Glutamatergic neuron (in vitro differentiated cells): ENCODE results near the gene KCNH3. TPM values are rescaled to one million over a fixed set of nuclear protein-coding genes. Genes with fewer than 3 reads are reported as not detected.
A peak's percentile ranks its signal among the peaks of the same experiment; 100 is the strongest.

Experiments
- DNase-seq: peaks from one replicate; pipeline ENCODE4 v3.0.0; 2022
- H3K27ac Mint-ChIP-seq: one replicate; pipeline ENCODE4 v1.8.0; 2020; ENCODE audit warnings: mild to moderate bottlenecking, mixed read lengths, inconsistent platforms; ENCODE audit not compliant: unreplicated experiment
- H3K27me3 Mint-ChIP-seq: one replicate; pipeline ENCODE4 v1.8.0; 2020; ENCODE audit warnings: mild to moderate bottlenecking, moderate library complexity, mixed read lengths, inconsistent platforms; ENCODE audit not compliant: unreplicated experiment
- H3K36me3 Mint-ChIP-seq: one replicate; pipeline ENCODE4 v1.8.0; 2020; ENCODE audit warnings: mild to moderate bottlenecking, mixed read lengths, inconsistent platforms; ENCODE audit not compliant: unreplicated experiment
- H3K4me1 Mint-ChIP-seq: one replicate; pipeline ENCODE4 v1.8.0; 2020; ENCODE audit warnings: mild to moderate bottlenecking, low read depth, mixed read lengths, inconsistent platforms; ENCODE audit not compliant: unreplicated experiment
- H3K4me3 Mint-ChIP-seq: one replicate; pipeline ENCODE4 v1.8.0; 2020; ENCODE audit warnings: mild to moderate bottlenecking, mixed read lengths, inconsistent platforms; ENCODE audit not compliant: unreplicated experiment
- H3K9me3 Mint-ChIP-seq: one replicate; pipeline ENCODE4 v1.8.0; 2020; ENCODE audit warnings: mild to moderate bottlenecking, moderate library complexity, mixed read lengths, inconsistent platforms; ENCODE audit not compliant: unreplicated experiment
- total RNA-seq: library from RNA; stranded (reverse); fragmentation: NEBNext Ultra II Directional; extraction: Animal tissue kit (Norgen Biotek cat#: 25700); gene quantifications from one replicate; pipeline ENCODE4 v1.2.1, GENCODE V29; 2021; ENCODE audit not compliant: unreplicated experiment
- TF ChIP-seq, protein P1 (sequence below): fragments of 200-600 bp; sonication (generic); IDR thresholded peaks from one replicate; pipeline ENCODE4 v1.5.0; 2021; ENCODE audit not compliant: partially characterized antibody, unreplicated experiment

Gene KCNH3
- total RNA-seq, 1 donor from 2014 or later: 5.9 TPM

DNA sequence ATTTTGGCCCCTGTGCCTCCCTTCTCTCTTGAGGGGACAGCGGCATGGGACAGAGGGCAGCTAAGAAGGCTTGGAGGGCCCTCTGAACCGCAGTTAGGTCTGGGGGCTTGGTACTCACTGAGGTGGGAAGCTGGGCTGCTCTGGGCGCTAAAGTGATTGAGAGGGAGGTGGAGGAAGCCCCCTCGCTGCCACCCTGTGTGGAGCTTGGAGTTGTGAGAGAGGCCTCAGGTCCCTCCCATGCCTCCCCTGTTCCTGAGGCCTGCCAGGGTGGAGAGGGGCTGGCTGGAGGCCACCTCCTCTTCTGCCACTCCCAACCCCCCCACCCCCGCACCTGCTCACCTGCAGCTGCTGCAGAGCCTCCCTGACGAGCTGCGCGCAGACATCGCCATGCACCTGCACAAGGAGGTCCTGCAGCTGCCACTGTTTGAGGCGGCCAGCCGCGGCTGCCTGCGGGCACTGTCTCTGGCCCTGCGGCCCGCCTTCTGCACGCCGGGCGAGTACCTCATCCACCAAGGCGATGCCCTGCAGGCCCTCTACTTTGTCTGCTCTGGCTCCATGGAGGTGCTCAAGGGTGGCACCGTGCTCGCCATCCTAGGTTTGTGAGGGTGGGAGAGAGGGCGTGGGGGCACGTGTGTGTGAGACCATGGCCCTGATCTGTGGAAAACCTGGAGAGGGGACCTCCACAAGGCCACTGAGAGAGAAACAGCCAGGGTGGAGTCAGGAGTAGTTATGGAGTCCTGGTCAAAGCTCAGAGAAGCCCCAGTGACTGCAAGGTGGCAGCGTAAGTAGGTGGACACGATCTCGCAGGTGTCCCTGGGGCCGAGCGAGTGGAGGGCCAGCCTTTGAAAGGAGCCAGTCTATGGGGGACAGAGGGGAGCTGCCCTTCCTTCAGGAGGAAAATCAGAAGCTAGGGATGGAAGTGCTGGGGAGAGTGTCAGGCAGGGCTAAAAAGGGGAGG, 11.2 kb downstream of the KCNH3 start:
- no peak overlapping the region for H3K4me3 Mint-ChIP-seq
- DNase-seq: no peak
- peaks cover 19% of the 10 kb centered on the region for H3K27me3 Mint-ChIP-seq
- H3K9me3 Mint-ChIP-seq: peaks cover 18% of the 10 kb centered on the region
- H3K4me1 Mint-ChIP-seq: peaks cover 15% of the 10 kb centered on the region
- H3K36me3 Mint-ChIP-seq: no peaks in the 10 kb centered on the region
- H3K27ac Mint-ChIP-seq: peak overlapping the region; percentile 52
- TF ChIP-seq, protein P1, sequence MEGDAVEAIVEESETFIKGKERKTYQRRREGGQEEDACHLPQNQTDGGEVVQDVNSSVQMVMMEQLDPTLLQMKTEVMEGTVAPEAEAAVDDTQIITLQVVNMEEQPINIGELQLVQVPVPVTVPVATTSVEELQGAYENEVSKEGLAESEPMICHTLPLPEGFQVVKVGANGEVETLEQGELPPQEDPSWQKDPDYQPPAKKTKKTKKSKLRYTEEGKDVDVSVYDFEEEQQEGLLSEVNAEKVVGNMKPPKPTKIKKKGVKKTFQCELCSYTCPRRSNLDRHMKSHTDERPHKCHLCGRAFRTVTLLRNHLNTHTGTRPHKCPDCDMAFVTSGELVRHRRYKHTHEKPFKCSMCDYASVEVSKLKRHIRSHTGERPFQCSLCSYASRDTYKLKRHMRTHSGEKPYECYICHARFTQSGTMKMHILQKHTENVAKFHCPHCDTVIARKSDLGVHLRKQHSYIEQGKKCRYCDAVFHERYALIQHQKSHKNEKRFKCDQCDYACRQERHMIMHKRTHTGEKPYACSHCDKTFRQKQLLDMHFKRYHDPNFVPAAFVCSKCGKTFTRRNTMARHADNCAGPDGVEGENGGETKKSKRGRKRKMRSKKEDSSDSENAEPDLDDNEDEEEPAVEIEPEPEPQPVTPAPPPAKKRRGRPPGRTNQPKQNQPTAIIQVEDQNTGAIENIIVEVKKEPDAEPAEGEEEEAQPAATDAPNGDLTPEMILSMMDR: no peak

DNA sequence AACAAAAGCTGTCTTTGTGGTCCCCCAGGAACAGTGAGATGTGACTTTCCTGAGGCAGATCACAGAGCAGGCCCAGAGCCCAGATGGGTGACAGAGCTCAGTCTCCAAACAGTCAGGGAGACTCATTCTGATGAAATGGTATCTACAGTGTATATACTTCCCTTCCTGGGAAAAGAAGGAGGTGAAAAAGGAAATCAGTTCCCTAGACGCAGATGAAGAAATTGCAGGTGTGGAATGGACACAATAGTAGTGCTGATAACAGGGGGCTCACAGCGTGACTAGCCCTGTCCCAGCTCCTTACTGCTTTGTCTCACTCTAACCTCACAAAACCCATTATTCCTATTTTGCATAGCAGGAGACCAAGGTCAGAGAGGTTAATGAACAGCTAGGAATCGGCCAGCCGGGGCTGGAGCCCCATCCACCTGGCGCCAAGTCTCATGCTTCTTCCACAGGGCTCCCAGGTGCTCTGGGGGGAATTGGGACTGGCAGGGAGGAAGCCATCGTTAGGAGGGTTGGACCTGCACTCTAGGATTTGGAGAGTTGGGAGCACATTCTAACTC, 11.9 kb downstream of the KCNH3 start:
- Mint-ChIP-seq H3K4me3 (no peak overlapping the region), H3K27ac (peak overlapping the region; percentile 52), H3K4me1 (peaks cover 13% of the 10 kb centered on the region), H3K27me3 (peaks cover 17% of the 10 kb centered on the region), H3K36me3 (no peaks in the 10 kb centered on the region), H3K9me3 (peaks cover 16% of the 10 kb centered on the region)
- DNase-seq: no peak
- TF ChIP-seq, protein P1: no peak

DNA sequence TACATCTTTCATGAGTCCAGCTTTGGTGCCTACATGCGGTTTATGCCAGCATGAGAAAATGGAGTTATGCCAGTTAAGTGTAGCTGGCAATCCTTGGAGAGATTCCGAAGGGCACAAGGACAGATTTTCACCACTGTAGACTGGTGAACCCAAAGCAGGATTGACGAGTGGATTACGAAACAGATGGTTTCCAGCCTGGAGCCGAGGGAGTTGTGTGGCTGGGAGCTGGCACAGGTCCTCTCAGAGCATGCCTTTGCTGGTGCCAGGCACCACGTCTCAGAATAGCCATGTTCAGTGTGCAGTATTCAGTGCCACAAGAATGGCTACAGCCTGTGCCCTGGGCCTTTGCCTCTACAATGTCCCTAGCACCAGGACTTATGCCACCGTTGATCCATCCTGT, 13.2 kb downstream of the KCNH3 start:
- Mint-ChIP-seq H3K4me3 (no peak overlapping the region), H3K27me3 (peaks cover 15% of the 10 kb centered on the region), H3K4me1 (peaks cover 13% of the 10 kb centered on the region), H3K9me3 (peaks cover 17% of the 10 kb centered on the region), H3K36me3 (no peaks in the 10 kb centered on the region), H3K27ac (no peak overlapping the region)
- TF ChIP-seq, protein P1: no peak
- no peak for DNase-seq

DNA sequence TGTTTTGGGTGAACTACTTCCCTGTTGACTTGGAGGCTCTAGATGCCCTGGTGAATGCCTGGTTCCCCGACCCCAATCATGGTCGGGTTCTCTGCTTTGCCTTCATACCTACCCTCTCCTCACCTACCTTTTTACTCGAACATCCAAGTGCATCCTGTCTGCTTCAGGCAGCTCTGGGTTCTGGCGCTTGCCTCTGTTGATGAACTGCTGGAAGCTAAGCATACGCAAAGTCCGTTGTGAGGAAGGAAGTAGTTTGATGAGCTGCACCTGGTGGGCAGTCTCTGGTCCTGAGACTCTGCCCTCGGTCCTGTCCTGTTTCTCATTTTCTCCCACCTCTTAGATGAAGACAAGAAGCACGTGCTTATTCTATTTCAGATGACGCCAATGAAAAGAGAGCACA, 13.6 kb downstream of the KCNH3 start:
- no peak overlapping the region for H3K4me3 Mint-ChIP-seq
- DNase-seq: no peak
- no peaks in the 10 kb centered on the region for H3K36me3 Mint-ChIP-seq
- TF ChIP-seq, protein P1: no peak
- H3K4me1 Mint-ChIP-seq: peaks cover 13% of the 10 kb centered on the region
- H3K27ac Mint-ChIP-seq: no peak overlapping the region
- peaks cover 17% of the 10 kb centered on the region for H3K9me3 Mint-ChIP-seq
- peaks cover 11% of the 10 kb centered on the region for H3K27me3 Mint-ChIP-seq

DNA sequence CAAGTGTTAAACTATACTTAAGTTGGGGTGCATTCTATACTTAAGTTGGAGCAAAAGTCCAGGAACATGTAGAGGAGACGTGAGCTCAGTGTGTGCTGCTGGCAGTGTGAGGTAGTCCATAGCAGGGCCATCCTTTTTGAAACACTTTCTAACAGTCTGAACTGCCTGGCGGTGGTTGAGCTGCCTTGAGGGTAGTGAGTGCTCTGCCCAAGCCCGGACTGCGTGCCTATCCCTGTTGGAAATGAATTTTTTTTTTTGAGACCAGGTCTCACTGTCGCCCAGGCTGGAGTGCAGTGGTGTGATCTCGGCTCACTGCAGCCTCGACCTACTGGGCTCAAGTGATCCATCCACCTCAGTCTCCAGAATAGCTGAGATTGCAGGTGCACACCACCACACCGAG, 14.1 kb downstream of the KCNH3 start:
- Mint-ChIP-seq H3K27me3 (peaks cover 11% of the 10 kb centered on the region), H3K4me3 (no peak overlapping the region), H3K27ac (no peak overlapping the region), H3K36me3 (no peaks in the 10 kb centered on the region), H3K4me1 (peaks cover 13% of the 10 kb centered on the region), H3K9me3 (peaks cover 17% of the 10 kb centered on the region)
- TF ChIP-seq, protein P1: no peak
- no peak for DNase-seq
